H1 (cell line): ENCODE results near the gene SCN1B. TPM values are rescaled to one million over a fixed set of nuclear protein-coding genes. Genes with fewer than 3 reads are reported as not detected.

Experiments
- CTCF ChIA-PET: fragments of 300-600 bp; sonication (Branson Sonifier 250); formaldehyde crosslinking; loops from one replicate; lab custom pipeline; 2021; ENCODE audit not compliant: partially characterized antibody; lab: Charles Lee
- POLR2A ChIA-PET: fragments of 300-600 bp; sonication (Branson Sonifier 250); formaldehyde crosslinking; loops from one replicate; lab custom pipeline; 2021; ENCODE audit warnings: inconsistent platforms; ENCODE audit not compliant: partially characterized antibody; lab: Charles Lee
- DNase-seq, 2 experiments: peaks; one replicate each; pipeline versions ENCODE4 v3.0.0 to v3.0.0-alpha.2; 2010 to 2022; ENCODE audit warnings: low spot score in 2 of 2, low read depth in 1 of 2, mixed read lengths in 1 of 2
- FAIRE-seq: peaks from 2 replicates; lab custom pipeline; 2011; peaks lifted over from hg19 to GRCh38; lab: Jason Lieb, UNC
- H2AFZ ChIP-seq: 2 replicates; pipeline ENCODE4 v1.8.1; 2012; ENCODE audit warnings: low read length, inconsistent platforms
- H2AK5ac ChIP-seq: 2 replicates; pipeline ENCODE4 v1.6.1; 2013; ENCODE audit warnings: low read depth, low read length
- H2BK120ac ChIP-seq: replicated peaks from 2 replicates; pipeline ENCODE3; 2013; ENCODE audit warnings: low read depth, low read length, inconsistent platforms
- H2BK12ac ChIP-seq: 2 replicates; pipeline ENCODE4 v1.6.1; 2013; ENCODE audit warnings: low read depth, low read length
- H2BK15ac ChIP-seq: 2 replicates; pipeline ENCODE4 v1.6.1; 2013; ENCODE audit warnings: low read length
- H2BK20ac ChIP-seq: 2 replicates; pipeline ENCODE4 v1.6.1; 2013; ENCODE audit warnings: low read length
- H2BK5ac ChIP-seq: 2 replicates; pipeline ENCODE4 v1.6.1; 2013; ENCODE audit warnings: low read depth, low read length
- H3K14ac ChIP-seq: 2 replicates; pipeline ENCODE4 v1.6.1; 2013; ENCODE audit warnings: inconsistent platforms; ENCODE audit not compliant: insufficient read length
- H3K18ac ChIP-seq: 2 replicates; pipeline ENCODE4 v1.6.1; 2013; ENCODE audit warnings: low read length; ENCODE audit errors: extremely low read depth
- H3K23ac ChIP-seq: 2 replicates; pipeline ENCODE4 v1.6.1; 2013; ENCODE audit warnings: inconsistent platforms; ENCODE audit not compliant: insufficient read length
- H3K23me2 ChIP-seq: 2 replicates; pipeline ENCODE4 v1.6.1; 2013; ENCODE audit warnings: low read depth, low read length
- H3K27ac ChIP-seq: 2 replicates; pipeline ENCODE4 v1.6.1; 2011; ENCODE audit warnings: low read depth, low read length, inconsistent platforms
- H3K27me3 ChIP-seq, 4 experiments: replicated peaks in 1 of 4; 1 replicate in 1 of 4; 2 replicates in 3 of 4; pipeline versions ENCODE4 v1.6.1 to v1.8.1; 2011 to 2013; ENCODE audit warnings: low read length in 3 of 4, mild to moderate bottlenecking in 3 of 4, inconsistent platforms in 2 of 4, mixed read lengths in 2 of 4, moderate library complexity in 1 of 4; ENCODE audit not compliant: control insufficient read depth in 3 of 4, insufficient read depth in 3 of 4; ENCODE audit errors: extremely low read depth in 1 of 4
- H3K36me3 ChIP-seq, 4 experiments: 2 replicates each; pipeline versions ENCODE4 v1.6.1 to v1.8.1; 2011 to 2013; ENCODE audit warnings: mild to moderate bottlenecking in 4 of 4, low read length in 3 of 4, moderate library complexity in 2 of 4, control low read depth in 1 of 4, inconsistent platforms in 1 of 4; ENCODE audit not compliant: insufficient read depth in 4 of 4, control insufficient read depth in 2 of 4
- H3K4ac ChIP-seq: replicated peaks from 2 replicates; pipeline ENCODE3; 2013; ENCODE audit warnings: low read length, low read depth, mixed read lengths, inconsistent platforms; ENCODE audit not compliant: insufficient read length
- H3K4me1 ChIP-seq, 4 experiments: replicated peaks in 1 of 4; 1 replicate in 1 of 4; 2 replicates in 3 of 4; pipeline versions ENCODE4 v1.6.1 to v1.8.1; 2011 to 2013; ENCODE audit warnings: low read length in 3 of 4, inconsistent platforms in 2 of 4, mixed read lengths in 1 of 4; ENCODE audit not compliant: insufficient read depth in 4 of 4, control insufficient read depth in 3 of 4
- H3K4me2 ChIP-seq, 2 experiments: 2 replicates each; pipeline versions ENCODE4 v1.6.1 to v1.8.1; 2011 to 2013; ENCODE audit warnings: low read depth in 2 of 2, low read length in 2 of 2, control low read depth in 1 of 2, inconsistent platforms in 1 of 2, mild to moderate bottlenecking in 1 of 2; ENCODE audit not compliant: insufficient read depth in 1 of 2
- H3K4me3 ChIP-seq, 4 experiments: fragments of 200-600, 300-600 bp in 1 of 4; sonication (generic), shearing (Covaris generic), sonication (Bioruptor Twin) in 1 of 4; 2 replicates each; pipeline versions ENCODE4 v1.5.1 to v1.8.1; 2011 to 2016; ENCODE audit warnings: low read length in 4 of 4, low read depth in 3 of 4, control low read depth in 2 of 4, inconsistent platforms in 2 of 4, mild to moderate bottlenecking in 2 of 4, mixed read lengths in 1 of 4, moderate library complexity in 1 of 4; ENCODE audit not compliant: insufficient read depth in 2 of 4; ENCODE audit errors: extremely low read depth in 1 of 4
- H3K56ac ChIP-seq: replicated peaks from 2 replicates; pipeline ENCODE3; 2013; ENCODE audit warnings: low read depth, mild to moderate bottlenecking, mixed read lengths, low read length, inconsistent platforms; ENCODE audit not compliant: insufficient read length
- H3K79me1 ChIP-seq: 2 replicates; pipeline ENCODE4 v1.6.1; 2013; ENCODE audit warnings: low read depth, low read length, control low read depth
- H3K79me2 ChIP-seq, 2 experiments: 2 replicates each; pipeline versions ENCODE4 v1.6.1 to v1.8.1; 2012 to 2013; ENCODE audit warnings: low read length in 2 of 2, mild to moderate bottlenecking in 2 of 2, inconsistent platforms in 1 of 2; ENCODE audit not compliant: insufficient read depth in 2 of 2, control insufficient read depth in 1 of 2
- H3K9ac ChIP-seq, 4 experiments: replicated peaks in 1 of 4; 1 replicate in 1 of 4; 2 replicates in 3 of 4; pipeline versions ENCODE4 v1.6.1 to v1.8.1; 2011 to 2013; ENCODE audit warnings: low read depth in 3 of 4, low read length in 3 of 4, control low read depth in 2 of 4, mild to moderate bottlenecking in 2 of 4, moderate library complexity in 2 of 4, inconsistent platforms in 1 of 4; ENCODE audit errors: extremely low read depth in 1 of 4
- H3K9me3 ChIP-seq, 2 experiments: 2 replicates each; pipeline versions ENCODE4 v1.6.1 to v1.8.1; 2012 to 2013; ENCODE audit warnings: mild to moderate bottlenecking in 2 of 2, moderate library complexity in 2 of 2, control low read depth in 1 of 2, inconsistent platforms in 1 of 2, low read depth in 1 of 2, low read length in 1 of 2, mixed read lengths in 1 of 2; ENCODE audit not compliant: insufficient read depth in 2 of 2
- H4K20me1 ChIP-seq, 2 experiments: replicated peaks in 1 of 2; 2 replicates each; pipeline versions ENCODE3 to v1.8.1; 2011 to 2013; ENCODE audit warnings: inconsistent platforms in 2 of 2, low read length in 2 of 2, mild to moderate bottlenecking in 1 of 2; ENCODE audit not compliant: insufficient read depth in 2 of 2, control insufficient read depth in 1 of 2
- H4K5ac ChIP-seq: 2 replicates; pipeline ENCODE4 v1.6.1; 2013; ENCODE audit warnings: low read length, low read depth, mixed read lengths, inconsistent platforms; ENCODE audit not compliant: insufficient read length
- H4K8ac ChIP-seq: 2 replicates; pipeline ENCODE4 v1.8.0; 2013; ENCODE audit warnings: mild to moderate bottlenecking, moderate library complexity, low read length, inconsistent platforms; ENCODE audit not compliant: insufficient read depth; ENCODE audit errors: extremely low read depth
- H4K91ac ChIP-seq: replicated peaks from 2 replicates; pipeline ENCODE3; 2013; ENCODE audit warnings: low read length, mixed read lengths, inconsistent platforms; ENCODE audit not compliant: insufficient read length
- HDAC2 ChIP-seq, 2 experiments: fragments of 300-600 bp in 1 of 2; sonication (generic) in 1 of 2; IDR thresholded peaks; 2 replicates each; pipeline ENCODE4 v1.6.1; 2011 to 2012; ENCODE audit warnings: low read depth in 2 of 2, low read length in 2 of 2, mild to moderate bottlenecking in 2 of 2, moderate library complexity in 2 of 2, borderline replicate concordance in 1 of 2, inconsistent platforms in 1 of 2
- KDM1A ChIP-seq: fragments of 200-600, 300-600 bp; sonication (generic); IDR thresholded peaks from 2 replicates; pipeline ENCODE4 v1.7.1; 2016; ENCODE audit warnings: mild to moderate bottlenecking, low read length, borderline replicate concordance
- POLR2A ChIP-seq, 2 experiments: IDR thresholded peaks; 1 replicate in 1 of 2; 2 replicates in 1 of 2; pipeline ENCODE4 v1.6.1; 2011; ENCODE audit warnings: low read depth in 2 of 2, low read length in 2 of 2, mild to moderate bottlenecking in 2 of 2; ENCODE audit errors: control extremely low read depth in 1 of 2
- SUZ12 ChIP-seq: fragments of 200-600 bp; sonication (generic); IDR thresholded peaks from 2 replicates; pipeline ENCODE4 v1.6.1; 2012; ENCODE audit warnings: mild to moderate bottlenecking, inconsistent platforms, low read length, moderate library complexity, mixed read lengths
- WGBS, 2 experiments: shearing (Covaris generic) in 1 of 2; methylation state at CpG; one replicate each; pipeline versions ENCODE4 v1.1.6 to v1.1.7; 2013 to 2015; ENCODE audit warnings: low lambda C conversion rate in 2 of 2, mixed read lengths in 2 of 2, inconsistent platforms in 1 of 2, low coverage in 1 of 2, missing lambda C conversion rate in 1 of 2; ENCODE audit not compliant: insufficient replicate concordance in 2 of 2, insufficient coverage in 1 of 2, insufficient read length in 1 of 2; ENCODE audit errors: extremely low coverage in 1 of 2, missing lambda C conversion rate in 1 of 2; 5-methylcytosine and 5-hydroxymethylcytosine counted together
- polyA plus RNA-seq, 7 experiments: library from polyadenylated mRNA; depleted of rRNA in 3 of 7; stranded (reverse) in 5 of 7; unstranded in 2 of 7; fragments of >200 nt in 5 of 7; fragments of 200-250 nt in 2 of 7; gene quantifications; 1 replicate in 5 of 7; 2 replicates in 1 of 7; 4 replicates in 1 of 7; pipeline versions ENCODE4 v1.2.1 to v1.2.3, GENCODE V29; 2011 to 2013; ENCODE audit warnings: missing spikeins in 2 of 7, mixed read lengths in 2 of 7
- total RNA-seq: library from RNA; stranded (reverse); fragmentation: NEBNext Ultra II Directional; extraction: Animal tissue kit (Norgen Biotek cat#: 25700); gene quantifications from 2 replicates; pipeline ENCODE4 v1.2.1, GENCODE V29; 2021

Gene SCN1B
- total and polyA plus RNA-seq, 2 of the 8 experiments (the other 6 are each of a cell fraction or from before 2014, with no cell fraction given), result 3.1 to 3.5 TPM

- Histone ChIP-seq H3K23ac (no peak overlapping the region), H3K27ac (no peak overlapping the region), H3K18ac (no peak overlapping the region), H2BK20ac (no peak overlapping the region), H3K9me3 (no peaks in the 10 kb centered on the region), H4K5ac (no peak overlapping the region), H3K27me3 (no peaks in the 10 kb centered on the region), H3K56ac (no peak overlapping the region), H3K79me2 (no peaks in the 10 kb centered on the region), H3K79me1 (no peaks in the 10 kb centered on the region), H4K20me1 (peaks cover 0 to 1% of the 10 kb centered on the region in 2 experiments), H2AK5ac (no peak overlapping the region), H4K91ac (no peak overlapping the region), H2BK15ac (no peak overlapping the region), H4K8ac (no peak overlapping the region), H2BK5ac (no peak overlapping the region), H3K23me2 (no peaks in the 10 kb centered on the region), H3K4ac (no peak overlapping the region), H3K9ac (no peak overlapping the region), H2BK12ac (no peak overlapping the region), H2BK120ac (no peak overlapping the region), H3K14ac (no peak overlapping the region), H2AFZ (no peak overlapping the region), H3K36me3 (no peaks in the 10 kb centered on the region), H3K4me2 (peak overlapping the region; percentile 1 to 49; a peak in 2 of 4 replicates), H3K4me3 (no peak overlapping the region), H3K4me1 (peaks cover 0 to 11% (median 2%) of the 10 kb centered on the region in 4 experiments; a peak in 5 of 7 replicates)
- DNase-seq (no peak), FAIRE-seq (peak; percentile 13)
- ChIA-PET CTCF (interaction anchor here (0.9 to 13.0 kb wide), 19 partner anchors 8 to 413 kb away, joined by 3 to 105 read pairs (median 6); partner anchors contain the start of gene LGI4), POLR2A (interaction anchor here (1.0 to 3.8 kb wide), 7 partner anchors 9 to 62 kb away, joined by 3 to 18 read pairs (median 4); no protein-coding TSS in a partner anchor)
- TF ChIP-seq POLR2A (IDR thresholded peaks at IDR 0.05; ENCODE audit: control extremely low read depth in 1 of 2, low read depth in 2 of 2, low read length in 2 of 2), result no peak
- TF ChIP-seq SUZ12, result no peak
- peak; percentile 51; the same call in 1 of the 2 replicates for TF ChIP-seq KDM1A
- 0 out of 4 replicates have a peak, but pooled peaks of 1 of the 2 experiments have one; percentile 2 for TF ChIP-seq HDAC2 (IDR thresholded peaks at IDR 0.05; ENCODE audit: borderline replicate concordance in 1 of 2, low read depth in 2 of 2, low read length in 2 of 2)
- 82% methylated on average over 6 of the region's 6 CpGs; no CpG with 5 or more reads in 1 of the 2 experiments for WGBS, 2 experiments
These were observed 26.3 kb downstream of the SCN1B start for GRCh38 chr19:35056513-35057063.
